BJ (cell line): Measurements from ENCODE around the gene STK32C. TPM values are rescaled to one million over a fixed set of nuclear protein-coding genes. Genes with fewer than 3 reads are reported as not detected.

Experiments used
- CTCF ChIA-PET: fragments of 350-600 bp; formaldehyde crosslinking; extraction: SDS; loops from one replicate; lab custom pipeline; 2021; ENCODE audit warnings: antibody characterized with exemption, inconsistent platforms; lab: Yijun Ruan, JAX
- POLR2A ChIA-PET: fragments of 300-600 bp; sonication (Branson Sonifier 250); formaldehyde crosslinking; extraction: SDS; loops from one replicate; lab custom pipeline; 2021; ENCODE audit warnings: antibody characterized with exemption; lab: Charles Lee
- DNase-seq: peaks from one replicate; pipeline ENCODE4 v3.0.0-alpha.2; 2011; ENCODE audit warnings: low read depth
- H3K27me3 ChIP-seq: 2 replicates; pipeline ENCODE4 v1.6.0; 2011; ENCODE audit warnings: low read length; ENCODE audit not compliant: control insufficient read depth, insufficient read depth
- H3K36me3 ChIP-seq: 2 replicates; pipeline ENCODE4 v1.5.1; 2011; ENCODE audit warnings: low read length; ENCODE audit not compliant: control insufficient read depth, insufficient read depth
- H3K4me3 ChIP-seq: 2 replicates; pipeline ENCODE4 v1.5.1; 2011; ENCODE audit warnings: low read depth, mild to moderate bottlenecking, control low read depth, low read length
- polyA plus RNA-seq: library from polyadenylated mRNA; depleted of rRNA; stranded (reverse); fragments of >200 nt; gene quantifications from 2 replicates; pipeline ENCODE4 v1.2.3, GENCODE V29; 2011
- TF ChIP-seq, protein P1 (sequence below): IDR thresholded peaks from 2 replicates; pipeline ENCODE4 v1.5.1; 2011; ENCODE audit warnings: low read depth, mild to moderate bottlenecking, control low read depth, inconsistent platforms, low read length, moderate library complexity; ENCODE audit not compliant: insufficient read depth

The STK32C gene
- polyA plus RNA-seq, 1 experiment, result 12.1 TPM

DNA sequence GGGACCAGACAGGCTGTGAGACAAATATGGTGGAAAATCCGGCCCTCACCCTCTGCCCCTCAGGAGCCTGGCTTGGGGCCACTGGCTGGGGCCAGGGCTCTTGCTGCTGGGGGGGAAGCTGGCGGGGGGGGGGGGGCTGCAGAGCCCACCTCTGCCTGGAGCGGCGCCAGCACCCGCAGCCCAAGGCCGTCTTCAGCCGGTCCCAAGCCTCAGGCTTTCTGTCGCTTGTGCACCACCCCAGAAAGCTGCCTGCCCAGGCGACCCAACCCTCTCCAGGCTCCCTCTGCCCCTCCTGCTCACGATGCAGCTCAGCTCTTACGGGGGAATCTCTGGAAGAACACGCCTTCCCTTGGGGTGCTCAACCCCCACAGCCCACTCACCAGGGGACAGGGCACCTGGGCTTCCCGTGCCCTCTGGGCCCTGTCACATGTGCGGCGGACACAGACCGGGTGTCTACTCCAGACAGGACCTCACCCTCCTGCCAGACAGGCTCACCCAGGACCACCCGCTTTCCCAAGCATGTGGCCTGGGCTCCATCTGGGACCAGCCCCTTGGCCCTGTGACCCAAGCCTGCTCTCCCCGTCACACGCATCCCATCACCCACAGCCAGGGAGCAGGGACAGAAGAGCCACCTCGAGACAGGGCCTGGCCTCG lies 77.1 kb downstream of the STK32C start:
- Histone ChIP-seq H3K4me3 (no peak overlapping the region), H3K27me3 (no peaks in the 10 kb centered on the region), H3K36me3 (no peaks in the 10 kb centered on the region)
- ChIA-PET CTCF (no interaction called here), POLR2A (no interaction called here)
- DNase-seq, result no peak
- TF ChIP-seq, protein P1, sequence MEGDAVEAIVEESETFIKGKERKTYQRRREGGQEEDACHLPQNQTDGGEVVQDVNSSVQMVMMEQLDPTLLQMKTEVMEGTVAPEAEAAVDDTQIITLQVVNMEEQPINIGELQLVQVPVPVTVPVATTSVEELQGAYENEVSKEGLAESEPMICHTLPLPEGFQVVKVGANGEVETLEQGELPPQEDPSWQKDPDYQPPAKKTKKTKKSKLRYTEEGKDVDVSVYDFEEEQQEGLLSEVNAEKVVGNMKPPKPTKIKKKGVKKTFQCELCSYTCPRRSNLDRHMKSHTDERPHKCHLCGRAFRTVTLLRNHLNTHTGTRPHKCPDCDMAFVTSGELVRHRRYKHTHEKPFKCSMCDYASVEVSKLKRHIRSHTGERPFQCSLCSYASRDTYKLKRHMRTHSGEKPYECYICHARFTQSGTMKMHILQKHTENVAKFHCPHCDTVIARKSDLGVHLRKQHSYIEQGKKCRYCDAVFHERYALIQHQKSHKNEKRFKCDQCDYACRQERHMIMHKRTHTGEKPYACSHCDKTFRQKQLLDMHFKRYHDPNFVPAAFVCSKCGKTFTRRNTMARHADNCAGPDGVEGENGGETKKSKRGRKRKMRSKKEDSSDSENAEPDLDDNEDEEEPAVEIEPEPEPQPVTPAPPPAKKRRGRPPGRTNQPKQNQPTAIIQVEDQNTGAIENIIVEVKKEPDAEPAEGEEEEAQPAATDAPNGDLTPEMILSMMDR, result no peak

DNA sequence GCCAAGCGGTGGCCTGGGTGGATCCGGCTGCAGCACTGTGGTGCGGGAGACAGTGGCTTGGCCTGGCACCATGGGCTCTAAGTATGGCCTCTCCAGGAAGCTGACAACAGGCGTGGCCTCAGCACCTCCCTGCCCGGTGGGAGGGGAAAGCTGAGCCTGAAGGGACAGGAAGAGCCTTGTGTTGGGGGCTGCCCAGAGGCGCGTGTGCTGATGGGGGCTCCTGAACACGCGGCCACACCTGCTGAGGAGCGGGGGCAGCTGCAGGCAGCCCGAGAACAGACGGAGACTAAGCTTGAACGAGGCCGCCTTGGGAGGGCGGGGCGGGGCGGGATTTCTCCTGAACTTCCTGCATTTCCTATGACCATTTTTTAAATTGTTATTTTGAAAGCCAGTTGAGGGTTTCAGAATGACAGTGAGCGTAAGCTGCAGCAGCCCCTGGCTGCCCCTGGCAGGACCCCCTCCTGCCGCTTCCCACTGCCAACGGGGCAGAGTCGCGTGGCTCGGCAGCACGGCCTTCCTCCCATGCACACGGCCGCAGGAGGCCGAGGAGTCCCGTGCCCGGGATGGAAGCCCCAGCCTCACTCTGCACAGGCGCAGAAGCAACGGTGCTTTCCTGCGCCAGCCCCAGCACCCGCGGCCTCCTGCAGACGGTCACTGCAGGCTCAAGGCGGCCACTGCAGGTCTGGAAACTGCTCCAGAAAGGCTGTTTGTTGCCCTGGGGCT lies 77.8 kb downstream of the STK32C start:
- H3K36me3 ChIP-seq, result no peaks in the 10 kb centered on the region
- no peaks in the 10 kb centered on the region for H3K27me3 ChIP-seq
- DNase-seq, result no peak
- TF ChIP-seq, protein P1, result no peak
- POLR2A ChIA-PET, result no interaction called here
- H3K4me3 ChIP-seq, result no peak overlapping the region
- CTCF ChIA-PET, result no interaction called here

DNA sequence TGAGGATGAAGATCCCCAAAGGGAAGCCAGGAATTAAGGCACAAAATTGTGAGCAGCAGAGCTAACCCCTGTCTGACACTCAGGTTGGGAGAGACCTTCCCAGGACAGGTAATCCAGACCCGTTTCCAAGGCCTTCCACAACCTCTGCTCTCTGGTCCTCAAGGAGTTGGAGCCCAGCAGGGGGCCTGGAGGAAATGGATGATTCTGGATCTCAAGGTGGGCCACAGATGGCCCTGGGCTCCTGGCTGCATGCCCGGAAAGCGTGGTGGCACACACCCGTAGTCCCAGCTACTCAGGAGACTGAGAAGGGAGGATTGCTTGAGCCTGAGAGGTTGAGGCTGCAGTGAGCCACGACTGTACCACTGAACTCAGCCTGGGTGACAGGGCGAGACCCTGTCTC lies 78.7 kb downstream of the STK32C start:
- DNase-seq, result no peak
- no peaks in the 10 kb centered on the region for H3K27me3 ChIP-seq
- no peak overlapping the region for H3K4me3 ChIP-seq
- ChIA-PET POLR2A (no interaction called here), CTCF (no interaction called here)
- TF ChIP-seq, protein P1, result no peak
- H3K36me3 ChIP-seq, result no peaks in the 10 kb centered on the region

DNA sequence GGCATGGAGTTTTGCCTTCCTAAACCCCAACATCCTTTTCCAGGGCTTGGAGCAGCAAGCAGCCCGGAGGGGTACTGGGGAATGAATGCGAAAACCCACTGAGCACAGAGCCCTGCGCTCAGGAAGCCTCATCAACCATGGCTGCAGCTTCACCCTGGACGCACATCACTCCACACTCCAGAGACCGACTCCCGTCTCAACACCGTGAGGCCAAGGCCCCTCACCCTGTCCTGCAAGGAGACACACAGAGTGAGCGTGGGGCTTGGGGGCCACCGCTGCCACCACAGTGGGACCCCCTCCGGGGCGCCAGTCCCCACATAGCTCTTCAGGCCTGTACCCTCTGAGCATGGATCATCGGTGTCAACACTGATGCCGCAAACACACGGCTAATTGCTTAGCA lies 79.1 kb downstream of the STK32C start:
- TF ChIP-seq, protein P1, result no peak
- Histone ChIP-seq H3K4me3 (no peak overlapping the region), H3K27me3 (no peaks in the 10 kb centered on the region), H3K36me3 (no peaks in the 10 kb centered on the region)
- no peak for DNase-seq
- CTCF ChIA-PET, result no interaction called here
- POLR2A ChIA-PET, result no interaction called here

DNA sequence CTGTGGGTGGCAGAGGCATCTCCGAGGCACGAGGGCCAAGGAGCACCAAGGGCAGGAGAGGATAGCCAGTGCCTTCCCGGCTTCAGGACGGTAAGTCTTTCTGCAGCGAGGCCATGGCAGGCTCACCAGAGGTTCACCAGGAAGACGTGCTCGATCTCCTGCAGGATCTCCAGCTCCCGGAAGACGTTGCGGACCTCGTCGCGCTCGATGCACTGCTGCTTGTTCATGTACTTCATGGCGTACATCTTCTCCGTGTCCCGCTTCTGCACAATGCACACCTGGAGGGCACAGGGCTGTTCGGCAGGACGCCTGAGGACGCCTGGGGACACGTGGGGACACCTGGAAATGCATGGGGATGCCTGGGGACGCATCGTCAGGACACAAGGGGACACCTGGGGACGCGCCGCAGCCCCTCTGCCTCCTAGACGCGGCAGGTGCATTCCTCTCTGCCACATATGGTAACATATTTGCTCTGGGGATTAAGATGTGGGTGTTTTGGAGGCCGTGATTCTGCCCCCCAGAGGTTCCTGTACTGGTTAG lies 79.8 kb downstream of the STK32C start:
- H3K36me3 ChIP-seq, result no peaks in the 10 kb centered on the region
- H3K4me3 ChIP-seq, result no peak overlapping the region
- CTCF ChIA-PET, result no interaction called here
- TF ChIP-seq, protein P1, result no peak
- POLR2A ChIA-PET, result no interaction called here
- no peak for DNase-seq
- H3K27me3 ChIP-seq, result no peaks in the 10 kb centered on the region
